Measurements from ENCODE around the gene KIAA1671.

DNA sequence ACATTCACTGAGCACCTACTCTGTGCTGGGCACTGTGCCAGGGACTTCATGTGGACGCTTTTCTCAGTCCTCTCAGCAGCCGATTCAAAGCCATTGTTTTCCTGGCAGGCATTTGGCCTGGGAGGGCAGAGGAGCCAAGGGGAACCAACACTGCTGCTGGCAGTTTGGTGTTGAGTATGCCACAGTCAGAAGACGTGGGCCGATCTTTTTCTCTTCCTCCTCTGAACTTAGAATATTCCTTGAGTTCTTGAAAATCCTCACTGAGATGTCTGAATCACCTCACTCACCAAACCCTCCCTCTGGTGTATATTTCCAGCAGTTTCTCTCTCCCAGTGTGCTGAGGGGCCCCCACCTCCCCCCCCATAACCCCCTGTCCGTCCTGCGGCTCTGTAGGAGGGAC lies 132.6 kb downstream of the KIAA1671 start:
- TF ChIP-seq POLR2AphosphoS5 (IDR thresholded peaks at IDR 0.05) (no peak), EP300 (IDR thresholded peaks at IDR 0.05) (no peak)
- TF ChIP-seq, protein P1, sequence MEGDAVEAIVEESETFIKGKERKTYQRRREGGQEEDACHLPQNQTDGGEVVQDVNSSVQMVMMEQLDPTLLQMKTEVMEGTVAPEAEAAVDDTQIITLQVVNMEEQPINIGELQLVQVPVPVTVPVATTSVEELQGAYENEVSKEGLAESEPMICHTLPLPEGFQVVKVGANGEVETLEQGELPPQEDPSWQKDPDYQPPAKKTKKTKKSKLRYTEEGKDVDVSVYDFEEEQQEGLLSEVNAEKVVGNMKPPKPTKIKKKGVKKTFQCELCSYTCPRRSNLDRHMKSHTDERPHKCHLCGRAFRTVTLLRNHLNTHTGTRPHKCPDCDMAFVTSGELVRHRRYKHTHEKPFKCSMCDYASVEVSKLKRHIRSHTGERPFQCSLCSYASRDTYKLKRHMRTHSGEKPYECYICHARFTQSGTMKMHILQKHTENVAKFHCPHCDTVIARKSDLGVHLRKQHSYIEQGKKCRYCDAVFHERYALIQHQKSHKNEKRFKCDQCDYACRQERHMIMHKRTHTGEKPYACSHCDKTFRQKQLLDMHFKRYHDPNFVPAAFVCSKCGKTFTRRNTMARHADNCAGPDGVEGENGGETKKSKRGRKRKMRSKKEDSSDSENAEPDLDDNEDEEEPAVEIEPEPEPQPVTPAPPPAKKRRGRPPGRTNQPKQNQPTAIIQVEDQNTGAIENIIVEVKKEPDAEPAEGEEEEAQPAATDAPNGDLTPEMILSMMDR (IDR thresholded peaks at IDR 0.05): no peak
